Activated naive CD8-positive, alpha-beta T cell treated with anti-CD3 and anti-CD28 coated beads, Interleukin-2, amount 10 ng/mL, durations not matched to agents 7 days and 5 days (primary cell): ENCODE data around the gene HELT. TPM values are rescaled to one million over a fixed set of nuclear protein-coding genes. Genes with fewer than 3 reads are reported as not detected.

Source experiments
- ATAC-seq: fragments of 150-1000 bp; cut with Tn5 transposase; one replicate; pipeline ENCODE4 v1.10.0; 2021; ENCODE audit warnings: low read depth, moderate library complexity
- POLR2A ChIA-PET: fragments of 350-600 bp; sonication (Branson Sonifier 250); formaldehyde crosslinking; loops from one replicate; lab custom pipeline; 2021; ENCODE audit warnings: antibody characterized with exemption; lab: Charles Lee
- DNase-seq: peaks from one replicate; pipeline ENCODE4 v3.0.0; 2021
- H3K27ac Mint-ChIP-seq: one replicate; pipeline ENCODE4 v1.8.0; 2022; ENCODE audit warnings: mild to moderate bottlenecking, mixed read lengths
- H3K27me3 Mint-ChIP-seq: one replicate; pipeline ENCODE4 v1.8.0; 2022; ENCODE audit warnings: mild to moderate bottlenecking, moderate library complexity, mixed read lengths
- H3K36me3 Mint-ChIP-seq: one replicate; pipeline ENCODE4 v1.8.0; 2021; ENCODE audit warnings: mild to moderate bottlenecking, mixed read lengths
- H3K4me1 Mint-ChIP-seq: one replicate; pipeline ENCODE4 v1.8.0; 2021; ENCODE audit warnings: mixed read lengths
- H3K4me3 Mint-ChIP-seq: one replicate; pipeline ENCODE4 v1.8.0; 2022; ENCODE audit warnings: mild to moderate bottlenecking, moderate library complexity, mixed read lengths
- H3K9me3 Mint-ChIP-seq: one replicate; pipeline ENCODE4 v1.8.0; 2021; ENCODE audit warnings: mixed read lengths
- total RNA-seq, 2 experiments: library from RNA; stranded (reverse); gene quantifications; one replicate each; pipeline ENCODE4 v1.2.3, GENCODE V29; 2021

Gene HELT
- total RNA-seq, 2 experiments from 2014 or later: not detected

DNA sequence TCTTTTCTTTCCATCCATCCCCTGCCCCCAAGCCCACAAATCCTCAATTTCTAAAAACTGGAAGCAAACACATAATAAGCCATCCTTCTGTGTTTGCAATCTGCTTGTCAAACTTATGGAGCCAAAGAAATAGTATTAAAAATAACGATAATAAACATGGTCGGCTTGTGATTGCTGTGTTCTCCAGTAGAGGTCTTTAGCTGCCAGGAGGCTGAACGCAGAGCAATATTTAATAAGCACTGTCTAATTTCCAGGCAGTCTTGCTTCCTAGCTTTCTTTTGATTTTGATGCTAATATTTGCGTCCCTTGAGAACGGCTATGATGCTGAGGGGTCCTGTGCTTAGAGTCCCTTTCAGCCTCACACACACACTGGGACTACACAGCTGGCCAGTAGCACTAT is 3.2 kb upstream of the HELT start:
- H3K27ac Mint-ChIP-seq: no peak overlapping the region
- ATAC-seq: no peak
- POLR2A ChIA-PET: no interaction called here

DNA sequence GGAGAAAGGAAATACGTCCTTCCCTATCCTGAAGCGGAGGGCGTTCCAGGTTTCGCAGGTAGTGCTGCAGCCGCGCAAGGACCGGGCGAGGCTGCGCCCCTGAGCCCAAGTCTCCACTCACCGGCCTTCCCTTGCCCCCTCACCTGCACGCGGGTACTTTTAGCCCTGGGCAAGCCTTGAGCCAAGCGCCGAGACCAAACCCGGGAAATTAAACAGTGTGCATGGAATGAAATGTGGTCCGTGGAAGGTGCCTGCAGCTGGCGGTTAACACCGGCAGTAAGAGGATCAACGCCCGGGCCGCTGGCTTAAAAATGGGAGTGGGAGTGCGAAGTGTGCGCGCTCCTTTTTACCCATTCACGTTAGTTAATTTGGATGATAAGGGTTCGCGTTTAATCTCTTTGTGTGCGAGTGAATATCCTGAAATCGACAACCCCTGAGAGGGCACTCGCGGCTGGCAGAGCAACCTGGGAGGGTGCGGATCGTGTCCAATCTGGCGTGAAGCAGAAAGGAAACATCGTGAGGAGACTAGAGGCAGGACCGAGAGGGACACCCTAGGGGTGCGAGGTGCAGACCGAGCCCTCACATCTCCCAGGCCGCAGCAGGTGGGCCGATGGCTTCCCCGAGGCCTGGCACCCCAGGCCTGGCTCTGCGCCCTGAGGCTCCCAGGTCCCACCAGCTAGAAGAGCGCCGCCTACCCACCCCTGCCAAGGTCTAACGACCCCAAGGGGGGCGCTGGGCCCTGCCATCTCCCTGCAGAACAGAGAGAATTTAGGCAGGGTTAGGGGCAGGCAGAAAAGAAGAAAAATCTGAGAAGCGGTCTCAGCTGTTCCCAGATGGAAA is 2.0 kb upstream of the HELT start:
- H3K9me3 Mint-ChIP-seq: no peaks in the 10 kb centered on the region

More for the DNA sequence above, 3.2 kb upstream of the HELT start:
- H3K36me3 Mint-ChIP-seq: no peaks in the 10 kb centered on the region
- H3K27me3 Mint-ChIP-seq: peaks cover 88% of the 10 kb centered on the region
- H3K9me3 Mint-ChIP-seq: no peaks in the 10 kb centered on the region
- H3K4me3 Mint-ChIP-seq: no peak overlapping the region
- H3K4me1 Mint-ChIP-seq: peaks cover 11% of the 10 kb centered on the region
- DNase-seq: no peak

DNA sequence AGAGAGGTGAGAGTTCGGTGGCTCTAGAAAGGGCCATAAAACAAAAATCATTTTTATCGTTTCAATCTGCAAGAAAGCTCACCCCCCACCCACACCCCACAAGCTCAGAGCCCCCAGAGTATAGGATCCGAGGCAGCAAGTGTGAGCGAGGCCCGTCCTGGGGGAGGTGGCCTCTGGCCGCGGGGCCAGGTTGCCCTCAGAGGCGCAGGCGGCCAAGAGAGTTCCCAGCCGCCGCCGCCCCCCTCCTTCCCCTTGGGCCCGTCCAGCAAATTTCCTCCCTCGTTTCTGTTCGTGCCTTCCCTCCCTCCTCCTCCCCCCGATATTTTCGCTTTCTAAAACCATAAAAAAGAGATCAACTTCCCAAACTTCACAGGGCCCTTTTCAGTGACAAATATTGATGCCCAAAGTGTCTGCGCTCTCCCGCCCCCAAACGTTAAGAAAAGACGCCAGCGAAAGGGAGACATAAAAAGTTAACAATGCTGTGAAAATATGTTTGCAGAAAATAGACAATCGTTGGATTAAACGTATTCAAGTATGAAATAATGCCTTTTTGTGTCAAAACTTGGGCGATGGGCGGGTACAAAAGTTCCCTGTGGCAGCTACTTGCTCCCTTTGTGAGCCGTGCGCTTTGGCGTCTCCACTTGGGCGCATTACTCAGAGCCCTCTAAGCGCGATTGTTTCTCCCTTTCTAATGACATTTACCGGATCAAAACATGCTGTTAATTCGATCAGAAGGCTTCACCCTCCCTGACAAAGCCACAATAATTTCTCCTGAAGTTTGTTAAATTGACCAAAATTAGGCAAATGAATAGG is 1.1 kb upstream of the HELT start:
- no peak overlapping the region for H3K27ac Mint-ChIP-seq
- no peak for DNase-seq
- ATAC-seq: no peak
- peaks cover 13% of the 10 kb centered on the region for H3K4me1 Mint-ChIP-seq
- no peak overlapping the region for H3K4me3 Mint-ChIP-seq
- H3K9me3 Mint-ChIP-seq: no peaks in the 10 kb centered on the region
- POLR2A ChIA-PET: no interaction called here
- peaks cover 92% of the 10 kb centered on the region for H3K27me3 Mint-ChIP-seq
- no peaks in the 10 kb centered on the region for H3K36me3 Mint-ChIP-seq

More for the DNA sequence above, 2.0 kb upstream of the HELT start:
- Mint-ChIP-seq H3K4me1 (peaks cover 13% of the 10 kb centered on the region), H3K36me3 (no peaks in the 10 kb centered on the region), H3K27ac (no peak overlapping the region), H3K4me3 (no peak overlapping the region), H3K27me3 (peaks cover 88% of the 10 kb centered on the region)
- ATAC-seq: no peak
- POLR2A ChIA-PET: no interaction called here
- DNase-seq: no peak

DNA sequence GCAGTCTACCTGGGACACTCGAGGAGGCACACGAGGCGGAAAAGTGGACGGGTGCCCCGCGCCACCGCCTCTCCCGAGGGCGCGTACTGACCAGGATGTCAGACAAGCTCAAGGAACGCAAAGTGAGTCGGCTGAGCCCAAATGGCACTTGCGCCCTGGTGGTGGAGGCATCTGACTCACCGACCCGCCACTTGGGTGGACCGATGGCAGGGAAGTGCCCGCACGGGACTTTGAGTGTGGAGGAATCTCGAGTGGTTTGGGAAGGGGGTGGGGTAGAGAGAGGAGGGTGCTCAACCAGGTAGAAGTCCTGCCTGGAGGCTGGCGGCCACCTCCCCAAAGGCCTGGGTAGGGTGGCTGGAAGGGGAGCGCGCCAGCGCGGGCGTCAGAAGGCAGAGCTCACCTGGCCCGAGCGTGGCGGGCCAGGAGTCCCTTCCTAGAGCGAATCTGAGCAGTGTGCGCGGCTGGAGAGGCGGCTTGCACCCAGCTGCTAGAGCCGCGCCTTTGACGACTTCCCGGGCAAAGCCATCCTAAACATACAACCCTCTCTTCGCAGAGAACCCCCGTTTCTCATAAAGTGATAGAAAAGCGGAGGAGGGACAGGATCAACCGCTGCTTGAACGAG is 655 bp downstream of the HELT start:
- Mint-ChIP-seq H3K4me3 (no peak overlapping the region), H3K36me3 (no peaks in the 10 kb centered on the region), H3K9me3 (no peaks in the 10 kb centered on the region), H3K4me1 (peaks cover 7% of the 10 kb centered on the region), H3K27ac (peak overlapping the region; percentile 48), H3K27me3 (peaks cover 90% of the 10 kb centered on the region)
- POLR2A ChIA-PET: interaction anchor here (0.7 kb wide), 1 partner anchor 108 kb away, joined by 3 read pairs; no protein-coding TSS in a partner anchor
- no peak for DNase-seq
- no peak for ATAC-seq

DNA sequence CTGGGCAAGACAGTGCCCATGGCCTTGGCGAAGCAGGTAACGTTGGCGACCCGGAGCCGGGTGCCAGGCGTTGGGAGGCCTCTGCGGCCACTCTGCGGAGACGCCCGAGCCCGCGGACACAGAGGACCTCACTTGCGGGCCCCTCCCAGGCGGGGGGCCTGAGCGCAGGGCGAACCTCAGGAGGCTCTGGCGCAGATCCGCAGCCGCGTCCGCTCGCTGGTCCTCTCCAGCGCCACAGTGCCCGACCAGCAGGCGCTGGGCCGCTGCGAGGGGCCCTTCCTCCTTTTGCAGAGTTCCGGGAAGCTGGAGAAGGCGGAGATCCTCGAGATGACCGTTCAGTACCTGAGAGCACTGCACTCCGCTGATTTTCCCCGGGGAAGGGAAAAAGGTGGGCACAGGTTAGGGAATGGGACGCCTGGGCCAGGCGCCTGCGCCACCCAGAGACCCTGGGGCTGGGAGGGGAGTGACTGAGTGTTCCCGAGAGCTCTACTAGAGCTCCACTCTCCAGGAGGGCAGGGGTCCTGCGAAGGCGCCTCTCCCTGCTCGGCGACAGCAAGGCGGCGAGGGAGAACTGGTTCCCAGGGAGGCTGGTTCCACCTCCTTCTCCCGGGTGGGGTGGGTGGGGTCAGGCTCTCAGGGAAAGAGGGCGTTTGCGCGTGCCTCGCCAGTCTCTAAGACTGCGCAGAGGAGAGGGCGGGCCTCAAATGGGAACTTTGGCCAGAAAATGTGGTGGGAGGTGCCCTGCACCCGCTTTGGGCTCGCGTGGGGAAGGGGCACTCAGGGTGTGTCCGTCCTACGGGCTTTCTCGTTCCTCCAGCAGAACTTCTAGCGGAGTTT is 1.4 kb downstream of the HELT start:
- H3K4me1 Mint-ChIP-seq: peaks cover 5% of the 10 kb centered on the region
- no peak overlapping the region for H3K27ac Mint-ChIP-seq
- H3K27me3 Mint-ChIP-seq: peaks cover 89% of the 10 kb centered on the region
- ATAC-seq (no peak), DNase-seq (no peak)
- no peak overlapping the region for H3K4me3 Mint-ChIP-seq
- no peaks in the 10 kb centered on the region for H3K9me3 Mint-ChIP-seq
- H3K36me3 Mint-ChIP-seq: no peaks in the 10 kb centered on the region
- POLR2A ChIA-PET: no interaction called here

DNA sequence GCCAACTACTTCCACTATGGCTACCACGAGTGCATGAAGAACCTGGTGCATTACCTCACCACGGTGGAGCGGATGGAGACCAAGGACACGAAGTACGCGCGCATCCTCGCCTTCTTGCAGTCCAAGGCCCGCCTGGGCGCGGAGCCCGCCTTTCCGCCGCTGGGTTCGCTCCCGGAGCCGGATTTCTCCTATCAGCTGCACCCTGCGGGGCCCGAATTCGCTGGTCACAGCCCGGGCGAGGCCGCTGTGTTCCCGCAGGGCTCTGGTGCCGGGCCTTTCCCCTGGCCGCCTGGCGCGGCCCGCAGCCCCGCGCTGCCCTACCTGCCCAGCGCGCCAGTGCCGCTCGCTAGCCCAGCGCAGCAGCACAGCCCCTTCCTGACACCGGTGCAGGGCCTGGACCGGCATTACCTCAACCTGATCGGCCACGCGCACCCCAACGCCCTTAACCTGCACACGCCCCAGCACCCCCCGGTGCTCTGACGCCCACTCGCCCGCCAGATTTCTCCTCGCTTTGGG is 2.1 kb downstream of the HELT start:
- Mint-ChIP-seq H3K27me3 (peaks cover 88% of the 10 kb centered on the region), H3K4me1 (peaks cover 5% of the 10 kb centered on the region), H3K9me3 (no peaks in the 10 kb centered on the region), H3K4me3 (peak overlapping the region; percentile 28), H3K27ac (no peak overlapping the region), H3K36me3 (no peaks in the 10 kb centered on the region)
- POLR2A ChIA-PET: no interaction called here
- DNase-seq: no peak
- ATAC-seq: no peak

DNA sequence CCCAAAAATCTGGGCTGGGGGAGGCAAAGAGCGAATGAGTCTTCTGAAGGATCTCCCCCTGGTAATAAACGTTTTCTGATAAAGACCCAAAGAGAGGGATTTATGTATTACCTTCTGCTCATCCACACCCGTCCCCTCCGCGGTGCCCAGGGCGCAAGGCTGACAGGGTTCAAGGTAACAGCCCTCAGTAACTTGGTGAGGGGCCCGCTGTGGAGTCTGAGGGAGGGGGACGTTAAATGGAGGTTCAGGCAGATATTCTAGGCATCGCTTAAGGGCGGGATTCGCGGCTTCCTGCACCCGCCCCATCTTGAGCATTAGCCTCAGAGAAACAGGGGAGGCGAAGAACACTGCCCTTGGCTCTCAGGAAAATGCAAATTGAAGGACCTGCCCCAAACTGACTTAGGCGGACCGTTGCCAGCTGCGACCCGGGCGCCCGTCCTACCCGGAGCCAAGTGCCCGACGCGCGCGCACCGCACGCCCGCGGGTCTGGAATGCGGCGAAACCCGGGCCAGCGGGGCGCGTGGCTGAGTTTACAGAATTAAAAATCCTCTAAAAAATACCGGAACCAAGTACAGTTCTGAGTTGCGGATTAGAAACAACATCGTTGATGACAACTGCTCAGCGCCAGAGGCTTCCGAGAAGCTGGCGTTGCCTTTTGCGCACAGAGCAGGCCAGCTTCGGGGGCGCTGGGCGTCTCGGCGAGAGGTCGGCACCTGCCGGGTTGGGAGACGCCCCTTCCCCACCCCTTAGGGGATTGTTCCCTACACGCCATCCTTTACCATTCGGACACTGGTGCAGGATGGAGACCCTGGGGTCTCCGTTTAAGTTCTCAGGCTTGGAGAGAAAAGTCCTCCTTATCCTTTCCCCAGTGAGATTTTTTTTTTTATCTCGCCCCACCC is 2.8 kb downstream of the HELT start:
- H3K36me3 Mint-ChIP-seq: no peaks in the 10 kb centered on the region
- peaks cover 87% of the 10 kb centered on the region for H3K27me3 Mint-ChIP-seq
- peaks cover 5% of the 10 kb centered on the region for H3K4me1 Mint-ChIP-seq
- H3K9me3 Mint-ChIP-seq: no peaks in the 10 kb centered on the region
- DNase-seq (no peak), ATAC-seq (no peak)
- POLR2A ChIA-PET: no interaction called here
- H3K4me3 Mint-ChIP-seq: peak overlapping the region; percentile 22
- no peak overlapping the region for H3K27ac Mint-ChIP-seq

DNA sequence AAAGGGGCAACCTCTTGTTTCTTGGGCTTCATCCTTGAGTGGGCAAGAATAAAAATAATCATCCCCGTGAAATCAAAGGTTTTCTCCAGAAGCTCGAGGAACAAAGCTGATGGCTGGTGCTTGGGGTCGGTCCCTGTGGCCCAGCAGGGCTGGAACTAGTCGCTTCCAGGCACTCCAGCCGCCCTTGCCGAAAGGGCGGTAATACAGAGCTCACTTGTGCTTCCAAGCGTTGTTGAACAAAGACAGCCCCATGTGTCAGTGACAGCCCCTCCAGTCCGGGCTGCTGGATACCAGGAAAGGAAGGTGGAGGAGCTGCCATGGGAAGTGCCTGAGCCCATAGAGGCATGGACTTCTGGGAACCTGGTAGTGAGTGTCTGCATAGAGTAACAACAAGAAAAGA is 5.2 kb downstream of the HELT start:
- POLR2A ChIA-PET: no interaction called here
- Mint-ChIP-seq H3K27me3 (peaks cover 84% of the 10 kb centered on the region), H3K4me3 (no peak overlapping the region), H3K27ac (no peak overlapping the region), H3K4me1 (peaks cover 2% of the 10 kb centered on the region), H3K9me3 (no peaks in the 10 kb centered on the region), H3K36me3 (no peaks in the 10 kb centered on the region)
- DNase-seq (no peak), ATAC-seq (no peak)

DNA sequence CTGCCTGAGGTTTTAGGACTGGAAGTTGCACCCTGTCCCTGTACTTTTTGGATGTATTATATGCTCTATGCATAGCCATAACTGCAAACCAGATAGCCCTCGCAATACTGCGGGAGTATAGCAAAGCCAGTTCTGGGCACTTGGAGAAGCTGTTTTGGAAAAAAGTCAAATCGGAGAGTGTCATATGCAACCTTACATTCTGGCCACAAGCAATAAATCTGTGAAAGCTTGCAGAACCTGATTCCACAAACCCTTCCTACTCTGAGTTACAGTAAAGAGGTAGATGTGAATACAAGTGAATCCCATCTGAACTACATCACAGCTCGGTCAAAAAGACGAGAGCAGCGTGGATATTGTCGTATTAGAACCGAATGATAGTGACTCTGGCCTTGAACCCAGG is 10.3 kb downstream of the HELT start:
- Mint-ChIP-seq H3K9me3 (no peaks in the 10 kb centered on the region), H3K27me3 (peaks cover 74% of the 10 kb centered on the region), H3K36me3 (no peaks in the 10 kb centered on the region), H3K27ac (no peak overlapping the region), H3K4me3 (no peak overlapping the region), H3K4me1 (no peaks in the 10 kb centered on the region)
- DNase-seq: no peak
- ATAC-seq: no peak
- POLR2A ChIA-PET: no interaction called here

DNA sequence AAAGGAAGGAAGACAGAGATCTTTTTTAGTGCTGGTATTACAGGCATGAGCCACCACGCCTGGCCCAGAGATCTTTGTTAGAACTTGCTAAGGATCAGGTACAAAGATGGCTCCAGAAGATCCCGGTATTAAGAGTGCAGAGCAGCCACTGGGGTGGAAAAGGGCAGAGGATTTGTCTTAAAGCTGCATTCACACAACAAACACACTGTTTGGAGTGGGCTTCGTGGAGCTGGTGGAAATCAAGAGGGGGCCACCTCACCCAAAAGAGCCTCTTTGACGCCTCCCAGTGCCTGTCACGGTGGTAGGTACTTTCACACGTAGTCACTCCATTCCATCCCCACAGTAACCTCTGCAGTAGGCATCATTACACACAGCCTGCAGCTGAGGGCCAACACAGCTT is 13.3 kb downstream of the HELT start:
- no peaks in the 10 kb centered on the region for H3K9me3 Mint-ChIP-seq
- H3K36me3 Mint-ChIP-seq: no peaks in the 10 kb centered on the region
- no peak overlapping the region for H3K27ac Mint-ChIP-seq
- POLR2A ChIA-PET: no interaction called here
- peaks cover 1% of the 10 kb centered on the region for H3K4me1 Mint-ChIP-seq
- H3K27me3 Mint-ChIP-seq: peaks cover 53% of the 10 kb centered on the region
- ATAC-seq: no peak
- no peak overlapping the region for H3K4me3 Mint-ChIP-seq
- no peak for DNase-seq

DNA sequence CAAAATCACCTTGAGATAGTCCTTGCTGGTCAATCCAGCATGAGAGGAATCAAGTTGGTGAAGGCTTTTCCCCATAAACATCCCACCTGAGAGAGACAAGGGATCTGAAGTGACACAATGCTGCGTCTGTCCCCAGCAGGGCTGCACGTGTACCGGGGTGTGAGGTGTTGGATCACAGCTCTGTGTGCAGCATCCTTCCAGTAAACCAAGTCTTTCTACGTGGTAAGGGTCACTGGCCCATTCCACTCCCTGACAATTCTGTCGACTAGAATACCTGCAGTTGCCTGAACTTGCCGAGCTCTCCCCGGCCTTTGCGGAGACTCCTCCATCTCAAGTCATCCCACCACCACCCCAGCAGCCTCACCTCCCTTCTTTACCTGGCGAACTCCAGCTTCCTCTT is 14.8 kb downstream of the HELT start:
- Mint-ChIP-seq H3K4me3 (no peak overlapping the region), H3K36me3 (no peaks in the 10 kb centered on the region), H3K9me3 (no peaks in the 10 kb centered on the region), H3K27ac (no peak overlapping the region), H3K27me3 (peaks cover 49% of the 10 kb centered on the region), H3K4me1 (peaks cover 1% of the 10 kb centered on the region)
- POLR2A ChIA-PET: no interaction called here
- no peak for DNase-seq
- no peak for ATAC-seq

DNA sequence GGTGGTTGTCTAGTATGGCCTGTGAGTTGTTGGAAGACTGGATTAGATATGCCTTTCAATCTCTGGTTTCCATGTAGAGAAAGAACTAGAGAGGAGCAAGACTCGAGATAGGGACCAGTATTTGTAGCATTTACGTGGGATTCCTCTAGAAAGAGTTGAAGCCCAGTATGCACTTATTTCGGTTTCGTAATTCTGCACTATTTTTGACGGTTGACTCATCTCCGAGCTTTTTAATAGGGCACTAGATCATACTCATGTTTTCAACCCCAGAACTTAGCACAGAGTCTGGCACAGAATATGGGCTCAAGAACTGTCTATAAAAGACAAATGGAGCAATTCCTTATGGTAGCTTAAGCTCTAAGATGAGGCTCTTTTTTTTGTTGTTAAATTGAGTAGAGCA is 15.7 kb downstream of the HELT start:
- Mint-ChIP-seq H3K9me3 (no peaks in the 10 kb centered on the region), H3K4me3 (no peak overlapping the region), H3K4me1 (peaks cover 1% of the 10 kb centered on the region), H3K27ac (no peak overlapping the region), H3K27me3 (peaks cover 43% of the 10 kb centered on the region), H3K36me3 (no peaks in the 10 kb centered on the region)
- no peak for DNase-seq
- no peak for ATAC-seq
- POLR2A ChIA-PET: no interaction called here
